Activated T-cell treated with anti-CD3 and anti-CD28 coated beads, Interleukin-2, amount 50 U/mL, for 4 hours (primary cell): ENCODE measurements around the gene SLC1A3. TPM values are rescaled to one million over a fixed set of nuclear protein-coding genes. Genes with fewer than 3 reads are reported as not detected.

Source experiments
- ATAC-seq, 2 donors: fragments of 200-7000 bp; cut with Tn5 transposase; one replicate each; pipeline ENCODE4 v1.10.0; 2021
- DNase-seq: peaks from one replicate; pipeline ENCODE4 v3.0.0-alpha.2; 2020
- H3K27me3 Mint-ChIP-seq: one replicate; pipeline ENCODE4 v1.8.0; 2021; ENCODE audit warnings: low read depth, mixed read lengths
- H3K36me3 Mint-ChIP-seq: one replicate; pipeline ENCODE4 v1.8.0; 2022; ENCODE audit warnings: mixed read lengths; ENCODE audit not compliant: insufficient read depth
- H3K4me1 Mint-ChIP-seq: one replicate; pipeline ENCODE4 v1.8.0; 2021; ENCODE audit warnings: low read depth, mixed read lengths
- H3K4me3 Mint-ChIP-seq: one replicate; pipeline ENCODE4 v1.8.0; 2021; ENCODE audit warnings: mild to moderate bottlenecking, moderate library complexity, mixed read lengths
- H3K9me3 Mint-ChIP-seq: one replicate; pipeline ENCODE4 v1.8.0; 2021; ENCODE audit warnings: mixed read lengths
- total RNA-seq, 3 donors: library from RNA; stranded (reverse); gene quantifications; one replicate each; pipeline ENCODE4 v1.2.1, GENCODE V29; 2021

SLC1A3 gene
- total RNA-seq, 3 donors from 2014 or later: 0.56 to 1.4 (median 0.76) TPM

DNA sequence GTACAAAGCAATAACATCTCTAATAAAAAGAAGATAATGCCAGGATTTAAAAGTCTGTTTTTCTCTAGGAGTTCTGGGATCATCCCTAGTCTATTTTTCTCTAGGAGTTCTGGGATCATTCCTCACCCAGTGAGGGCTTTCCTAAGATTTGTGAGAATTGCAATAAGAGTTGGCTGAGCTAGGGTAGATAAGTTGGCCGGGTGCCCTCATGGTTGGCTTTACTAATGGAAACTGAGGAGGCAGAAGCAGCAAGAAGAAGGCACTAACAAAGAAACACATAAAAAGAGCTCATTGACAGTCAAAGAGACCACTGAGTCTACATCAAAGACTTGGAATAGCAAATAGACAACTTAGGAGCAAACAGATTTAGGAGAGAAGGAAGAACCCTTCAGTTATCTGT lies 4.2 kb downstream of the SLC1A3 start:
- H3K36me3 Mint-ChIP-seq: no peaks in the 10 kb centered on the region
- H3K4me3 Mint-ChIP-seq: no peak overlapping the region
- no peaks in the 10 kb centered on the region for H3K9me3 Mint-ChIP-seq
- DNase-seq (no peak), ATAC-seq (no peak)
- H3K27me3 Mint-ChIP-seq: peaks cover 40% of the 10 kb centered on the region
- H3K4me1 Mint-ChIP-seq: peaks cover 17% of the 10 kb centered on the region

- Mint-ChIP-seq H3K27me3 (peaks cover 29% of the 10 kb centered on the region), H3K4me1 (peaks cover 7% of the 10 kb centered on the region), H3K4me3 (no peak overlapping the region), H3K9me3 (no peaks in the 10 kb centered on the region), H3K36me3 (no peaks in the 10 kb centered on the region)
- no peak for DNase-seq
- no peak for ATAC-seq
Measured at GRCh38 chr5:36611520-36612274, 5.3 kb downstream of the SLC1A3 start.

DNA sequence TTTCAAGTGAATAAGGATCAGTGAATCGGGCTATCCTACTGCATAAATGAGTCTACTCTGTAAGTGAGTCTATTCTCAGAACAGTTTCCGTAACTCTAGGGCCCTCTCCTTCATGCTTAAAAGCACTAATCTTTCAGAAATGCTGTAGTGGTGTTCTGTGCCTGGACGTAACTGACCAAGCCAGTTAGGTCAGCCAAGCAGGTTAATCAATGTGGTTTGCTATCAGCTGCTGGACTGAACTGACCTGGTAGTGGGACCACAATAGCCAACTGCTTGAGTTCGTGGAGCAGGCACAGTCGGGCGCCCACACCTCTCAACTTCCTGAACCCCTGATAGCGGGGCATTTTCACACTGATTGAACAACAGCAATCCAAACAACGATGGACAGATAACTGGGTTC lies 6.8 kb downstream of the SLC1A3 start:
- Mint-ChIP-seq H3K27me3 (peaks cover 16% of the 10 kb centered on the region), H3K9me3 (no peaks in the 10 kb centered on the region), H3K36me3 (no peaks in the 10 kb centered on the region), H3K4me1 (no peaks in the 10 kb centered on the region), H3K4me3 (no peak overlapping the region)
- DNase-seq (no peak), ATAC-seq (no peak)

DNA sequence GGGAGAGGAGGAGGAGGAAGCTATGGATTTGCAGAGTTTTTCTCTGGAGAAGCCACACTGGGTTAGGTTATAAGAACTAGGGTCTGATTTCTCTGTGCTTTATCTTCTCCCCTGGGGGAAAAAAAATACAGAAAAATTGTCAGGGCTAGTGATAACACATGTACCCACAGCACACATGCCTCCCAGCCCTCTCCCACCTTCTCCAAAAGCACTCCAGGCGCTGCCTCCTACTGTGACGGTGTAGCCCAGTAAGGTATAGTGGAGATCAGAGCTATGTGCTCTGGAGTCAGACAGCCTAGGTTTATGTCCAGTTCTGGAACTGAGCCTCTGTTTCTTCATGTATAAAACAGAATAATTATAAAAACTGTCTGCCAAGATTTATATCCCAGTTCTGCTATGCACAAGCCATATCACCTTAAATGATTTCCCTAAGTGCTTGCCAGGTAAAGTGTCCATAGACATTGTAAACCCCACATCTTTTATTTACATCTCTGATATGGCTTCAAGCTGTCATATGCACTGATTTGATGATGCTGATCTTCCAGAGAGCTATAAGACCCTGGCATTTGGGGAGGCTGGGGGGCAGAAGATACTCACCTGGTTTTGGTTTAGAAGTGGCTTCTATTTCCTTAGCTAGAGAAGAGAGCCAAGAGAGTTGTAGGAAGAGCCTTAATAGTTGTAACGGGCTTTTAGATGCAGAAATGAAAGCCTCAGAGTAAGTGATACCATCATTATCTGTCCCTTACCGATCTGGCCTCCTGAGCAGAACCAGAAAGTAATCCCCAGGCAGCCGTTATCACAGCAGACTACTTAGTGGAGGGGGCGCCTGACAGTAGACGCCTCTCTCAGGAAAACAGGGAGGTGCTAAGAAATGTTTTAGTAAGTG lies 7.6 kb downstream of the SLC1A3 start:
- no peaks in the 10 kb centered on the region for H3K9me3 Mint-ChIP-seq
- H3K4me3 Mint-ChIP-seq: no peak overlapping the region
- H3K4me1 Mint-ChIP-seq: no peaks in the 10 kb centered on the region
- DNase-seq (no peak), ATAC-seq (no peak)
- peaks cover 12% of the 10 kb centered on the region for H3K27me3 Mint-ChIP-seq
- no peaks in the 10 kb centered on the region for H3K36me3 Mint-ChIP-seq

GRCh38 chr5:36614657-36615308 lies 8.4 kb downstream of the SLC1A3 start:
- H3K4me1 Mint-ChIP-seq: no peaks in the 10 kb centered on the region
- no peak overlapping the region for H3K4me3 Mint-ChIP-seq
- DNase-seq (no peak), ATAC-seq (no peak)
- H3K9me3 Mint-ChIP-seq: no peaks in the 10 kb centered on the region
- H3K27me3 Mint-ChIP-seq: peaks cover 12% of the 10 kb centered on the region
- H3K36me3 Mint-ChIP-seq: no peaks in the 10 kb centered on the region

DNA sequence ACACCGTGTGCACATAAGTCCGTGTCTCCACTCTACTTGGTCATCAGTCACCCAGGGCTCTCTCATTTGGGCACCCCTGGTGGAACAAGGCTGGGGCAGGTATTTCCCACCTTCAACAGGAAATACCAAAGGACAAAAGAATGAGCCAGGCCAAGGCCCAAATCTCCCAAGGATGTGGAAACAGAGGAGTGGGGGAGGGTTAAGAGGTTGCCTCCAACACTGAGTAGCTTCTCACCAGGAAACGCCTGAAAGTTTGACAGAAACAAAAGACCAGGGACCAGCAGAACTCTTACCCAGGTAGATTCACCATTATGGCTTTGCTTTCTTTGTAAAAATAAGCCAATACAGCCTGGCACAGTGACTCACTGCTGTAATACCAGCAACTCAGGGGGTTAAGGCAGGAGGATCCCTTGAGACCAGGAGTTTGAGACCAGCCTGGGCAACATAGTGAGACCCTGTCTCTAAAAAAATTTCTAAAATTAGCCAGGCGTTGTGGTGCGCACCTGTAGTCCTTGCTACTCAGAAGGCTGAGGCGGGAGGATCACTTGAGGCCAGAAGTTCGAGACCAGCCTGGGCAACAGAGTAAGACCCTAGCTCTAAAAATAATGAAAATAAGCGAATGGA lies 12.7 kb downstream of the SLC1A3 start:
- ATAC-seq: no peak

DNA sequence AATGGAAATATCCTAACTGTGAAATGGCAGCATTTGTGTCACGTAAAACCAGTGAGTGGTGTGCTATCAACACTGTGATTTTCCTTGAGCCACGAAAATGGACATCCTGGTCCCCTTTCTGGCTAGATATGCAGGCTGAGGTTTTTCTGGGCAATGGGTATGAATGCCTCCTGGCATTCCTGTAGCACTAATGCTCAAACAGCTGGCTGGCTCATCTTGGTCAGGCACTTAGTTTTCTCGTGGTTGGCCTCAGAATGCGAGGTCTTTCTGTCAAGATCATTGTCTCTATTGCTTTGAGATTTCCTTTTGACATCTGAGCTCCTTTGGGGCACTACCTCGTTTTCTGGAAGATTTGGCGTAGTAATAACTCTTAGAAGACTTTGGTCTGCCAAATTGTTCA lies 15.6 kb downstream of the SLC1A3 start:
- Mint-ChIP-seq H3K9me3 (no peaks in the 10 kb centered on the region), H3K27me3 (peaks cover 12% of the 10 kb centered on the region), H3K36me3 (no peaks in the 10 kb centered on the region), H3K4me1 (no peaks in the 10 kb centered on the region), H3K4me3 (no peak overlapping the region)
- ATAC-seq: no peak
- no peak for DNase-seq

More for the DNA sequence above, 12.7 kb downstream of the SLC1A3 start:
- Mint-ChIP-seq H3K36me3 (no peaks in the 10 kb centered on the region), H3K27me3 (peaks cover 10% of the 10 kb centered on the region), H3K9me3 (no peaks in the 10 kb centered on the region), H3K4me1 (no peaks in the 10 kb centered on the region), H3K4me3 (no peak overlapping the region)
- no peak for DNase-seq

- no peaks in the 10 kb centered on the region for H3K4me1 Mint-ChIP-seq
- no peak overlapping the region for H3K4me3 Mint-ChIP-seq
- H3K9me3 Mint-ChIP-seq: no peaks in the 10 kb centered on the region
- ATAC-seq (no peak), DNase-seq (no peak)
- no peaks in the 10 kb centered on the region for H3K36me3 Mint-ChIP-seq
- H3K27me3 Mint-ChIP-seq: peaks cover 18% of the 10 kb centered on the region
Measured at GRCh38 chr5:36623832-36624231, 17.4 kb downstream of the SLC1A3 start.

DNA sequence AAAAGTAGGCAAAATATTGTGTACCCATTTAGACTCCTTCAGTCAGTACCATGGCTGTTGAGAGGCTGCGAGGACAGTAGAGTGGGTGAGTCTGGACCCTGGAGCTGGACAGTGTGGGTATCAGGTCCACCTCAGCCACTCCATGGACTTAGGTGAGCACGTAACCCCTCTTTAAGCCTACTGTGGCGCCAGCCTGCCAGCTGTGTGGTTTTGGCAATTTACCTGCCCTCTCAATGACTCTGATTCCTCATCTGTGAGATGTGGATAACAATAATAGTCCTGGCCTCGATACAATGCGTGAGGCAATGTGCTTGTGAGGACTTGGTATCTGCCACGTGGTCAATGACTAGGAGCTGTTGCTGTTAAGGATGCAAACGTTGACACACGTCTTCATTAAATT lies 17.9 kb downstream of the SLC1A3 start:
- Mint-ChIP-seq H3K27me3 (peaks cover 20% of the 10 kb centered on the region), H3K9me3 (no peaks in the 10 kb centered on the region), H3K36me3 (no peaks in the 10 kb centered on the region), H3K4me3 (no peak overlapping the region), H3K4me1 (no peaks in the 10 kb centered on the region)
- no peak for DNase-seq
- ATAC-seq: no peak

GRCh38 chr5:36628695-36629094 lies 22.3 kb downstream of the SLC1A3 start:
- Mint-ChIP-seq H3K9me3 (no peaks in the 10 kb centered on the region), H3K4me1 (no peaks in the 10 kb centered on the region), H3K4me3 (no peak overlapping the region), H3K36me3 (no peaks in the 10 kb centered on the region), H3K27me3 (peaks cover 24% of the 10 kb centered on the region)
- DNase-seq (no peak), ATAC-seq (no peak)

- H3K4me1 Mint-ChIP-seq: no peaks in the 10 kb centered on the region
- ATAC-seq (no peak), DNase-seq (no peak)
- no peak overlapping the region for H3K4me3 Mint-ChIP-seq
- H3K9me3 Mint-ChIP-seq: no peaks in the 10 kb centered on the region
- no peaks in the 10 kb centered on the region for H3K36me3 Mint-ChIP-seq
- H3K27me3 Mint-ChIP-seq: peaks cover 25% of the 10 kb centered on the region
Measured at GRCh38 chr5:36629729-36630128, 23.3 kb downstream of the SLC1A3 start.

DNA sequence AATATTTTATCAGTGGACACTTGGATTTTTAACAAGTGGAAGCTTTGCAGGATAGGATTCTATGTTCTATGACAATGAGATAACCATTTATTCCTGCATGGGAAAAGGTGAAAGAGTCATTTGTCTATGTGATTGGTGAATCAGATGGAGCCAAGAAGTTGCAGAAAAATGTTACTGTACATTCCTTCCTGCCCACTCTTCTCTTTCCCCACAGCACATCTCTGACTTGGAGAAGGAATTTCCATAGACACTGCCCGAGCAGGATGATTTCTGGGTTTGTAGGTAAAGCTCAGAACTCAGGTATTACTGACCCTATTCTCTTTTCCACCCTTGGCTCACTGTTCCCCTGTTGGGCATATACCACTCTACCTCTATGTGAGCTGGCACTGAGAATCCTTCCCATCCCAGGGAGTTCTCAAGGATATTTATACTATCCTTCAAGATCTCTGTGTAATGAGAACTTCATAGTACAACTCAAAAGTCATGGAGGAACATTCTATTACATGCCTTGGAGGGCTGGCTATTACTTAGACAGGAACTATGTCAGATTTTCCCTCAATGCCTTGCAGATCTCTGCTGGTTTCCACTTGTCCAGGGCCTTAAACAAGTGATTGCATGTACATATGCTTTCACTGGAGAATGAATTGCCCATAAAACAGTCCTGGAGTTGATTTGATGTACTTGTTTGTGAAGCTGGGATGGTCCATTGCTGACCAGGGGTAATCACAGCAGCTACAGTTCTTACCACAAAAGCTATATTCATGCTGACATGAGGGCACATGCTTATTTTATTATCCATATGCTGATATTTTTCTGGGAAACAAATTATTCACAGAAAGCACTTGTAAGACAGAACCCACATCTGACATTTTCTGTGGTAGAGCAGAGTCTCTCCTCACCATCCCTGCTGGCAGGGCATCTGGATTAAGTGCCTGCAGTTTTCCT lies 24.1 kb downstream of the SLC1A3 start:
- Mint-ChIP-seq H3K27me3 (peaks cover 25% of the 10 kb centered on the region), H3K36me3 (no peaks in the 10 kb centered on the region), H3K4me1 (no peaks in the 10 kb centered on the region), H3K4me3 (no peak overlapping the region), H3K9me3 (no peaks in the 10 kb centered on the region)
- ATAC-seq (no peak), DNase-seq (no peak)

- Mint-ChIP-seq H3K4me3 (no peak overlapping the region), H3K36me3 (no peaks in the 10 kb centered on the region)
Measured at GRCh38 chr5:36631154-36631553, 24.7 kb downstream of the SLC1A3 start.

More at GRCh38 chr5:36631154-36631553, 24.7 kb downstream of the SLC1A3 start:
- Mint-ChIP-seq H3K4me1 (no peaks in the 10 kb centered on the region), H3K9me3 (no peaks in the 10 kb centered on the region), H3K27me3 (peaks cover 25% of the 10 kb centered on the region)
- ATAC-seq (no peak), DNase-seq (no peak)
